K562 (cell line): ENCODE measurements around the gene VARS1. TPM values are rescaled to one million over a fixed set of nuclear protein-coding genes. Genes with fewer than 3 reads are reported as not detected.

ENCODE experiments used
- ATF2 ChIP-seq: sonication (generic); formaldehyde crosslinking; IDR thresholded peaks from 2 replicates; pipeline ENCODE4 v1.8.1; 2022; ENCODE audit warnings: missing genetic modification reagents
- CCNT2 ChIP-seq: IDR thresholded peaks from 2 replicates; pipeline ENCODE4 v1.6.1; 2011; ENCODE audit warnings: borderline replicate concordance, low read depth, mild to moderate bottlenecking, moderate library complexity, mixed read lengths, low read length; ENCODE audit not compliant: insufficient read length; ENCODE audit errors: extremely low read depth
- CLOCK ChIP-seq: fragments of 250-450 bp; sonication (Bioruptor Pico); IDR thresholded peaks from 2 replicates; pipeline ENCODE4 v1.4.0; 2020; ENCODE audit warnings: mild to moderate bottlenecking, moderate library complexity, borderline replicate concordance
- ERF ChIP-seq: fragments of 450-650 bp; formaldehyde crosslinking; IDR thresholded peaks from 2 replicates; pipeline ENCODE4 v1.4.0; 2020; ENCODE audit warnings: mild to moderate bottlenecking, mixed read lengths
- FOXO4 ChIP-seq: fragments of 450-650 bp; formaldehyde crosslinking; IDR thresholded peaks from 2 replicates; pipeline ENCODE4 v1.4.0; 2020; ENCODE audit warnings: mild to moderate bottlenecking, moderate library complexity
- HNRNPUL1 ChIP-seq: fragments of 200-400 bp; formaldehyde crosslinking; IDR thresholded peaks from 2 replicates; pipeline ENCODE4 v1.6.1; 2017; ENCODE audit warnings: low read length
- KDM4B ChIP-seq, 2 experiments: fragments of 450-650 bp in 1 of 2; sonication (generic) in 1 of 2; IDR thresholded peaks; 2 replicates each; pipeline ENCODE4 v1.6.1; 2016 to 2017; ENCODE audit warnings: borderline replicate concordance in 2 of 2, antibody characterized with exemption in 1 of 2, low read depth in 1 of 2, mild to moderate bottlenecking in 1 of 2
- MIER1 ChIP-seq: fragments of 450-650 bp; IDR thresholded peaks from 2 replicates; pipeline ENCODE4 v1.6.1; 2016; ENCODE audit warnings: antibody characterized with exemption, mild to moderate bottlenecking, low read depth
- MTA3 ChIP-seq: fragments of 450-650 bp; formaldehyde crosslinking; IDR thresholded peaks from 2 replicates; pipeline ENCODE4 v1.6.1; 2017; ENCODE audit warnings: mild to moderate bottlenecking, borderline replicate concordance
- PHF20 ChIP-seq: fragments of 450-650 bp; IDR thresholded peaks from 2 replicates; pipeline ENCODE4 v1.6.1; 2018; ENCODE audit not compliant: partially characterized antibody
- RBM34 ChIP-seq: fragments of 200-400 bp; formaldehyde crosslinking; IDR thresholded peaks from 2 replicates; pipeline ENCODE4 v1.6.1; 2018; ENCODE audit warnings: low read length, borderline replicate concordance; ENCODE audit not compliant: insufficient read depth
- STAT5A ChIP-seq: IDR thresholded peaks from 2 replicates; pipeline ENCODE4 v1.6.1; 2012; ENCODE audit warnings: low read length, inconsistent platforms, borderline replicate concordance
- STAT5B ChIP-seq: fragments of 250-450 bp; sonication (Bioruptor Pico); IDR thresholded peaks from 2 replicates; pipeline ENCODE4 v1.8.0; 2021; ENCODE audit warnings: mild to moderate bottlenecking, inconsistent platforms
- SUPT5H ChIP-seq: fragments of 450-650 bp; IDR thresholded peaks from 2 replicates; pipeline ENCODE4 v1.6.1; 2016
- TCFL5 ChIP-seq: fragments of 250-450 bp; sonication (Bioruptor Pico); conservative IDR thresholded peaks from 2 replicates; pipeline ENCODE4 v1.6.1; 2021; ENCODE audit warnings: mild to moderate bottlenecking, moderate library complexity, matching md5 sums
- ZMIZ1 ChIP-seq, 2 experiments: fragments of 150-350 bp in 1 of 2; IDR thresholded peaks; 2 replicates each; pipeline ENCODE4 v1.6.1; 2012 to 2016; ENCODE audit warnings: low read depth in 2 of 2, low read length in 2 of 2, mild to moderate bottlenecking in 1 of 2, moderate library complexity in 1 of 2
- ZNF143 ChIP-seq: sonication (generic); formaldehyde crosslinking; IDR thresholded peaks from 2 replicates; pipeline ENCODE4 v1.9.0; 2022; ENCODE audit warnings: mild to moderate bottlenecking, missing genetic modification reagents
- ZNF583 ChIP-seq: fragments of 250-450 bp; sonication (Bioruptor Pico); IDR thresholded peaks from 2 replicates; pipeline ENCODE4 v1.4.0; 2020
- polyA plus RNA-seq, 8 experiments: library from polyadenylated mRNA; depleted of rRNA in 4 of 8; stranded (reverse) in 5 of 8; unstranded in 3 of 8; fragments of >200 nt; fragmentation: Nextera tagmentation in 2 of 8; fragmentation: Illumina TruSeq in 1 of 8; extraction: Ambion mirVana in 2 of 8; extraction: Trizol in 1 of 8; gene quantifications; 2 replicates each; pipeline versions ENCODE4 v1.2.1 to v1.2.3, GENCODE V29; 2011 to 2014; ENCODE audit warnings: inconsistent platforms in 1 of 8, missing spikeins in 1 of 8
- total RNA-seq, 7 experiments: library from RNA; depleted of rRNA in 6 of 7; stranded (reverse); fragments of >200 nt in 6 of 7; fragmentation: Illumina TruSeq in 2 of 7; extraction: Trizol in 2 of 7; gene quantifications; 2 replicates each; pipeline versions ENCODE4 v1.2.1 to v1.2.3, GENCODE V29; 2011 to 2021; ENCODE audit warnings: low replicate concordance in 1 of 7

Gene VARS1
- total and polyA plus RNA-seq, 9 of the 15 experiments (the other 6 are each of a cell fraction or from before 2014, with no cell fraction given) = 2.9 to 488 (median 130) TPM

- no peak; the same call in none of the 2 replicates for TF ChIP-seq CLOCK (CRISPR knock-in tag)
- TF ChIP-seq FOXO4 (CRISPR knock-in tag) = 0 out of 2 replicates have a peak, but pooled peaks have one; percentile 10
- peak in 1 of 2 experiments; percentile 50; a peak in 2 of 4 replicates for TF ChIP-seq ZMIZ1 (IDR thresholded peaks at IDR 0.05; ENCODE audit: low read depth in 2 of 2, low read length in 2 of 2)
- TF ChIP-seq MIER1 = no peak
- TF ChIP-seq RBM34 = no peak
- TF ChIP-seq TCFL5 (CRISPR knock-in tag) = 0 out of 2 replicates have a peak, but pooled peaks have one; percentile 39
- no peak for TF ChIP-seq KDM4B (IDR thresholded peaks at IDR 0.05; ENCODE audit: borderline replicate concordance in 2 of 2, low read depth in 1 of 2)
- no peak for TF ChIP-seq STAT5B
- TF ChIP-seq SUPT5H = peak; percentile 49
- TF ChIP-seq ZNF143 (CRISPR knock-in tag) = no peak
- TF ChIP-seq ERF = peak; percentile 82
- TF ChIP-seq MTA3 = no peak
- TF ChIP-seq HNRNPUL1 = no peak
- no peak for TF ChIP-seq CCNT2
- no peak for TF ChIP-seq STAT5A
- no peak for TF ChIP-seq ATF2 (CRISPR knock-in tag)
- TF ChIP-seq PHF20 = no peak
- 0 out of 2 replicates have a peak, but pooled peaks have one; percentile 21 for TF ChIP-seq ZNF583 (CRISPR knock-in tag)
Measured at GRCh38 chr6:31826793-31827285, 31.3 kb upstream of the VARS1 start (continued).
